ENCODE measurements around the gene SHISA6. TPM values are rescaled to one million over a fixed set of nuclear protein-coding genes. Genes with fewer than 3 reads are reported as not detected.
A peak's percentile ranks its signal among the peaks of the same experiment; 100 is the strongest.

Gene SHISA6
- total RNA-seq = 1.2 and 1.4 TPM in 2 replicates
- long read RNA-seq, partial matches to known transcripts = 0 of 1 reads
- long read RNA-seq, other reads (novel, unspliced or antisense) = 1 of 1 reads

GRCh38 chr17:11240841-11241610, at the start of gene SHISA6:
Gene SHISA6, plus strand, starts transcription at chr17:11241213.
- no peaks in the 10 kb centered on the region for H3K9me3 Mint-ChIP-seq
- peak within 1 kb of the TSS; percentile 75 for H3K4me3 Mint-ChIP-seq
- peaks cover 83% of the 10 kb centered on the region for H3K27me3 Mint-ChIP-seq (ENCODE audit: low read depth)
- H3K4me1 Mint-ChIP-seq = peaks cover 11% of the 10 kb centered on the region
- TF ChIP-seq, protein P1, sequence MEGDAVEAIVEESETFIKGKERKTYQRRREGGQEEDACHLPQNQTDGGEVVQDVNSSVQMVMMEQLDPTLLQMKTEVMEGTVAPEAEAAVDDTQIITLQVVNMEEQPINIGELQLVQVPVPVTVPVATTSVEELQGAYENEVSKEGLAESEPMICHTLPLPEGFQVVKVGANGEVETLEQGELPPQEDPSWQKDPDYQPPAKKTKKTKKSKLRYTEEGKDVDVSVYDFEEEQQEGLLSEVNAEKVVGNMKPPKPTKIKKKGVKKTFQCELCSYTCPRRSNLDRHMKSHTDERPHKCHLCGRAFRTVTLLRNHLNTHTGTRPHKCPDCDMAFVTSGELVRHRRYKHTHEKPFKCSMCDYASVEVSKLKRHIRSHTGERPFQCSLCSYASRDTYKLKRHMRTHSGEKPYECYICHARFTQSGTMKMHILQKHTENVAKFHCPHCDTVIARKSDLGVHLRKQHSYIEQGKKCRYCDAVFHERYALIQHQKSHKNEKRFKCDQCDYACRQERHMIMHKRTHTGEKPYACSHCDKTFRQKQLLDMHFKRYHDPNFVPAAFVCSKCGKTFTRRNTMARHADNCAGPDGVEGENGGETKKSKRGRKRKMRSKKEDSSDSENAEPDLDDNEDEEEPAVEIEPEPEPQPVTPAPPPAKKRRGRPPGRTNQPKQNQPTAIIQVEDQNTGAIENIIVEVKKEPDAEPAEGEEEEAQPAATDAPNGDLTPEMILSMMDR (conservative IDR thresholded peaks at IDR 0.05) = no peak
- H3K27ac Mint-ChIP-seq (ENCODE audit: unreplicated experiment) = no peak within 1 kb of the TSS
- no peaks in the 10 kb centered on the region for H3K36me3 Mint-ChIP-seq (ENCODE audit: low read depth)
- DNase-seq (ENCODE audit: low read depth, low spot score) = peak; percentile 15

GRCh38 chr17:11195801-11196200, 45.2 kb upstream of the SHISA6 start:
- no peaks in the 10 kb centered on the region for H3K4me1 Mint-ChIP-seq
- no peaks in the 10 kb centered on the region for H3K27me3 Mint-ChIP-seq (ENCODE audit: low read depth)
- H3K9me3 Mint-ChIP-seq = peaks cover 8% of the 10 kb centered on the region
- TF ChIP-seq, protein P1 (conservative IDR thresholded peaks at IDR 0.05) = no peak
- H3K4me3 Mint-ChIP-seq = no peak overlapping the region
- no peak for DNase-seq (ENCODE audit: low read depth, low spot score)
- no peaks in the 10 kb centered on the region for H3K36me3 Mint-ChIP-seq (ENCODE audit: low read depth)
- H3K27ac Mint-ChIP-seq (ENCODE audit: unreplicated experiment) = no peak overlapping the region

DNA sequence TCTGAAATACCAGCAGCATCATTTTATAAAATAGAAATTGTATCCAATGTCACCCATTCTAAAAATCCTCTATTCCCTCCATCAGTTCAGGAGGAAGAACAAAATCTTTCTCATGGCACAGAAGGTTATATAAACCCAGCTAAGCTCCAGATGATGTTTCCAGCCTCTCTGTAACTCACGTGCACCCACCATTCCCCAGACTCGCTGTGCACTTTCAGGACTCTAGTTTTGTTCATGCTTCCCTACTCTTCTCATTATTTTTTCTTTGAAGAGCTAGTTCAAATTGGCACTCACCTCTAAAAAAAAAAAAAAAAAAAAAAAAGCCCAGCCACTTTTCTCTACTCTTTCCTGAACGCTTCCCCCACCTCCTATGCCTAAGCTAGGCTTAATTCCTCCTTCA, 36.0 kb upstream of the SHISA6 start:
- Mint-ChIP-seq H3K27ac (ENCODE audit: unreplicated experiment) (no peak overlapping the region), H3K4me3 (no peak overlapping the region), H3K36me3 (ENCODE audit: low read depth) (no peaks in the 10 kb centered on the region), H3K4me1 (no peaks in the 10 kb centered on the region), H3K27me3 (ENCODE audit: low read depth) (peaks cover 7% of the 10 kb centered on the region), H3K9me3 (peaks cover 3% of the 10 kb centered on the region)
- TF ChIP-seq, protein P1 (conservative IDR thresholded peaks at IDR 0.05) = no peak
- no peak for DNase-seq (ENCODE audit: low read depth, low spot score)

- peaks cover 10% of the 10 kb centered on the region for H3K9me3 Mint-ChIP-seq
- TF ChIP-seq, protein P1 (conservative IDR thresholded peaks at IDR 0.05) = no peak
- no peaks in the 10 kb centered on the region for H3K4me1 Mint-ChIP-seq
Measured at GRCh38 chr17:11205659-11206058, 35.4 kb upstream of the SHISA6 start.

DNA sequence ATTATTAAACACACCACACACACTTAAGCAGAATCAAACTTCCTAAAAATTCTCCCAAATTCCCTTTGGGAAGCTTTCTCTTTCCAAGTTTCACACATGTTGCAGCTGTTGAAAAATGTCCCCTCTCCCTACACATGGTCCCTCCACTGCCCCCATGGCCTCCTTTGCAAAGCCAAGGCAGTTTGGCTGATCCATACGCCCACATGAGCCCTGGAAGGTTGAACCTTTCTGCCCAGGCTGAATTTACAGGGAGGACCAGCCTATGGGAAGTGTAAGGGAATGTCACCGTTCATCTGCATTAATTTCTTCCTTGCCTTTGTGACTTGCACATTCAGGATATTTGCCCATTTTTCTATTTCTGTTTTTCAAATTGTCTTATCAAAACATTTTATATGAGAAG, 31.1 kb upstream of the SHISA6 start:
- Mint-ChIP-seq H3K4me1 (no peaks in the 10 kb centered on the region), H3K36me3 (ENCODE audit: low read depth) (no peaks in the 10 kb centered on the region), H3K27ac (ENCODE audit: unreplicated experiment) (no peak overlapping the region), H3K27me3 (ENCODE audit: low read depth) (peaks cover 6% of the 10 kb centered on the region), H3K4me3 (no peak overlapping the region), H3K9me3 (peaks cover 19% of the 10 kb centered on the region)
- no peak for DNase-seq (ENCODE audit: low read depth, low spot score)
- TF ChIP-seq, protein P1 (conservative IDR thresholded peaks at IDR 0.05) = no peak

More at GRCh38 chr17:11205659-11206058, 35.4 kb upstream of the SHISA6 start:
- DNase-seq (ENCODE audit: low read depth, low spot score) = no peak
- Mint-ChIP-seq H3K27ac (ENCODE audit: unreplicated experiment) (no peak overlapping the region), H3K4me3 (no peak overlapping the region), H3K27me3 (ENCODE audit: low read depth) (peaks cover 7% of the 10 kb centered on the region), H3K36me3 (ENCODE audit: low read depth) (no peaks in the 10 kb centered on the region)
